ENCODE measurements around the gene INPP4A. TPM values are rescaled to one million over a fixed set of nuclear protein-coding genes. Genes with fewer than 3 reads are reported as not detected.
A peak's percentile ranks its signal among the peaks of the same experiment; 100 is the strongest.

The INPP4A gene
- total and polyA plus RNA-seq, 2 of the 13 experiments (the other 11 are each of a cell fraction or from before 2014, with no cell fraction given), result 10.1 to 10.9 TPM

DNA sequence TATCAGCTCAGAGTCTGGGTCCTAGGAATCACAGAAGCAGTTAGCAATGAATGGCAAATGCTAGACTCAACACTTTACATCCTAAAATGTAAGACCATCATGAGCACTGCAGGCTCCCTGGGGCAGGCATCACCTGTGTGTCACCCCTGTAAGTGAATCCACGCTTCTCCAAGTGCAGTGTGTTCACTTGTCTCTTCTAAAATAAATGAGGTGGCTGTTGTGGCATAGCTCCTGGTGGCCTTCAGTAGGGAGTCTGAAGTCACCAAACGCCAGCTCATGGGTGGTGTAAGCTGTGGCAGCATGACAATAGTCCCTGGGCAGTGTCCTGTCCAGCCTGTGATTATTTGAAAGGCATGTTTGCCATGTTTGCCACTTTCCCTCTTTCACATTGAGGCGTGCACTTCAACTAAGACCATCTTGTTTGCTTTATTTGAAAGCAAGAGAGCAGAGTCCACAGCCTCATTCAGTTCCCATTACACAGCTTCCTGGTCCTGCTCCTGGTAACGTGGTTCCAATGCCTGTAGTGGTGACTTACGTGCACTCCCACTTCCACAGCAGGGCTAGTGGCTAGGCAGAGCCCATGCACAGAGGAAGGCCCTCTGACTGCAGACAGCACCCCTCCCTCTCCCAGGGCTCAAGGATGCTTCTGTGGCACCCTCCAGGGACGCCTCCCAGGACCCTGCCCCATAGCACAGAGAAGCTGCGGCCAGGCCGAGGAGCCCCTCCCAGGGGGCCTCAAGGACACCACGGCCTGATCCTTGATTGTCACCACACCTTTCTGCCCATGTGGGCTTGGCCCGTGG lies 139.4 kb downstream of the INPP4A start (continued):
- TF ChIP-seq KLF13 (CRISPR knock-in tag; IDR thresholded peaks at IDR 0.05) (no peak), POLR2AphosphoS2 (IDR thresholded peaks at IDR 0.05; ENCODE audit: low read depth, low read length) (no peak), NR3C1 (CRISPR knock-in tag; IDR thresholded peaks at IDR 0.05) (no peak), MTERF4 (CRISPR knock-in tag; IDR thresholded peaks at IDR 0.05) (0 out of 2 replicates have a peak, but pooled peaks have one; percentile 80), TRIM24 (CRISPR knock-in tag; IDR thresholded peaks at IDR 0.05) (no peak), MIER3 (CRISPR knock-in tag; IDR thresholded peaks at IDR 0.05; ENCODE audit: borderline replicate concordance) (peak; percentile 78; the same call in 1 of the 2 replicates), ZNF329 (CRISPR knock-in tag; IDR thresholded peaks at IDR 0.05; ENCODE audit: low read depth) (peak; percentile 40; the same call in 1 of the 2 replicates), ZNF430 (CRISPR knock-in tag; IDR thresholded peaks at IDR 0.05) (no peak), SMAD9 (CRISPR knock-in tag; IDR thresholded peaks at IDR 0.05) (no peak; the same call in 1 of the 2 replicates), FOXO1 (CRISPR knock-in tag; IDR thresholded peaks at IDR 0.05) (peak; percentile 85), ASH2L (IDR thresholded peaks at IDR 0.05; ENCODE audit: insufficient read length, low read depth, low read length) (peak; percentile 91), ZNF326 (CRISPR knock-in tag; IDR thresholded peaks at IDR 0.05; ENCODE audit: borderline replicate concordance) (no peak), ZFP36L2 (CRISPR knock-in tag; IDR thresholded peaks at IDR 0.05) (no peak), MXD3 (CRISPR knock-in tag; IDR thresholded peaks at IDR 0.05) (peak; percentile 69; the same call in 1 of the 2 replicates), NKX3-1 (CRISPR knock-in tag; IDR thresholded peaks at IDR 0.05) (no peak), CERS6 (CRISPR knock-in tag; IDR thresholded peaks at IDR 0.05) (no peak)
- TF ChIP-seq, protein P1, sequence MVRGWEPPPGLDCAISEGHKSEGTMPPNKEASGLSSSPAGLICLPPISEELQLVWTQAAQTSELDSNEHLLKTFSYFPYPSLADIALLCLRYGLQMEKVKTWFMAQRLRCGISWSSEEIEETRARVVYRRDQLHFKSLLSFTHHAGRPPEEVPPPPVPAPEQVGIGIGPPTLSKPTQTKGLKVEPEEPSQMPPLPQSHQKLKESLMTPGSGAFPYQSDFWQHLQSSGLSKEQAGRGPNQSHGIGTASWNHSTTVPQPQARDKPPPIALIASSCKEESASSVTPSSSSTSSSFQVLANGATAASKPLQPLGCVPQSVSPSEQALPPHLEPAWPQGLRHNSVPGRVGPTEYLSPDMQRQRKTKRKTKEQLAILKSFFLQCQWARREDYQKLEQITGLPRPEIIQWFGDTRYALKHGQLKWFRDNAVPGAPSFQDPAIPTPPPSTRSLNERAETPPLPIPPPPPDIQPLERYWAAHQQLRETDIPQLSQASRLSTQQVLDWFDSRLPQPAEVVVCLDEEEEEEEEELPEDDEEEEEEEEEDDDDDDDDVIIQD (CRISPR knock-in tag; IDR thresholded peaks at IDR 0.05; ENCODE audit: low read depth), result 0 out of 2 replicates have a peak, but pooled peaks have one; percentile 30
- TF ChIP-seq, protein P2, sequence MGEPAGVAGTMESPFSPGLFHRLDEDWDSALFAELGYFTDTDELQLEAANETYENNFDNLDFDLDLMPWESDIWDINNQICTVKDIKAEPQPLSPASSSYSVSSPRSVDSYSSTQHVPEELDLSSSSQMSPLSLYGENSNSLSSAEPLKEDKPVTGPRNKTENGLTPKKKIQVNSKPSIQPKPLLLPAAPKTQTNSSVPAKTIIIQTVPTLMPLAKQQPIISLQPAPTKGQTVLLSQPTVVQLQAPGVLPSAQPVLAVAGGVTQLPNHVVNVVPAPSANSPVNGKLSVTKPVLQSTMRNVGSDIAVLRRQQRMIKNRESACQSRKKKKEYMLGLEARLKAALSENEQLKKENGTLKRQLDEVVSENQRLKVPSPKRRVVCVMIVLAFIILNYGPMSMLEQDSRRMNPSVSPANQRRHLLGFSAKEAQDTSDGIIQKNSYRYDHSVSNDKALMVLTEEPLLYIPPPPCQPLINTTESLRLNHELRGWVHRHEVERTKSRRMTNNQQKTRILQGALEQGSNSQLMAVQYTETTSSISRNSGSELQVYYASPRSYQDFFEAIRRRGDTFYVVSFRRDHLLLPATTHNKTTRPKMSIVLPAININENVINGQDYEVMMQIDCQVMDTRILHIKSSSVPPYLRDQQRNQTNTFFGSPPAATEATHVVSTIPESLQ (CRISPR knock-in tag; conservative IDR thresholded peaks at IDR 0.05), result 0 out of 2 replicates have a peak, but pooled peaks have one; percentile 51
- TF ChIP-seq, protein P3, sequence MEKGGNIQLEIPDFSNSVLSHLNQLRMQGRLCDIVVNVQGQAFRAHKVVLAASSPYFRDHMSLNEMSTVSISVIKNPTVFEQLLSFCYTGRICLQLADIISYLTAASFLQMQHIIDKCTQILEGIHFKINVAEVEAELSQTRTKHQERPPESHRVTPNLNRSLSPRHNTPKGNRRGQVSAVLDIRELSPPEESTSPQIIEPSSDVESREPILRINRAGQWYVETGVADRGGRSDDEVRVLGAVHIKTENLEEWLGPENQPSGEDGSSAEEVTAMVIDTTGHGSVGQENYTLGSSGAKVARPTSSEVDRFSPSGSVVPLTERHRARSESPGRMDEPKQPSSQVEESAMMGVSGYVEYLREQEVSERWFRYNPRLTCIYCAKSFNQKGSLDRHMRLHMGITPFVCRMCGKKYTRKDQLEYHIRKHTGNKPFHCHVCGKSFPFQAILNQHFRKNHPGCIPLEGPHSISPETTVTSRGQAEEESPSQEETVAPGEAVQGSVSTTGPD (CRISPR knock-in tag; IDR thresholded peaks at IDR 0.05), result peak; percentile 68
- TF ChIP-seq, protein P4, sequence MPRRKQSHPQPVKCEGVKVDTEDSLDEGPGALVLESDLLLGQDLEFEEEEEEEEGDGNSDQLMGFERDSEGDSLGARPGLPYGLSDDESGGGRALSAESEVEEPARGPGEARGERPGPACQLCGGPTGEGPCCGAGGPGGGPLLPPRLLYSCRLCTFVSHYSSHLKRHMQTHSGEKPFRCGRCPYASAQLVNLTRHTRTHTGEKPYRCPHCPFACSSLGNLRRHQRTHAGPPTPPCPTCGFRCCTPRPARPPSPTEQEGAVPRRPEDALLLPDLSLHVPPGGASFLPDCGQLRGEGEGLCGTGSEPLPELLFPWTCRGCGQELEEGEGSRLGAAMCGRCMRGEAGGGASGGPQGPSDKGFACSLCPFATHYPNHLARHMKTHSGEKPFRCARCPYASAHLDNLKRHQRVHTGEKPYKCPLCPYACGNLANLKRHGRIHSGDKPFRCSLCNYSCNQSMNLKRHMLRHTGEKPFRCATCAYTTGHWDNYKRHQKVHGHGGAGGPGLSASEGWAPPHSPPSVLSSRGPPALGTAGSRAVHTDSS (CRISPR knock-in tag; conservative IDR thresholded peaks at IDR 0.05), result no peak
